H1 (cell line): Measurements from ENCODE around the gene GPS1. TPM values are rescaled to one million over a fixed set of nuclear protein-coding genes. Genes with fewer than 3 reads are reported as not detected.

Source experiments
- CTCF ChIA-PET: fragments of 300-600 bp; sonication (Branson Sonifier 250); formaldehyde crosslinking; loops from one replicate; lab custom pipeline; 2021; ENCODE audit not compliant: partially characterized antibody; lab: Charles Lee
- POLR2A ChIA-PET: fragments of 300-600 bp; sonication (Branson Sonifier 250); formaldehyde crosslinking; loops from one replicate; lab custom pipeline; 2021; ENCODE audit warnings: inconsistent platforms; ENCODE audit not compliant: partially characterized antibody; lab: Charles Lee
- DNase-seq, 2 experiments: peaks; one replicate each; pipeline versions ENCODE4 v3.0.0 to v3.0.0-alpha.2; 2010 to 2022; ENCODE audit warnings: low spot score in 2 of 2, low read depth in 1 of 2, mixed read lengths in 1 of 2
- FAIRE-seq: peaks from 2 replicates; lab custom pipeline; 2011; peaks lifted over from hg19 to GRCh38; lab: Jason Lieb, UNC
- H2AFZ ChIP-seq: 2 replicates; pipeline ENCODE4 v1.8.1; 2012; ENCODE audit warnings: low read length, inconsistent platforms
- H2AK5ac ChIP-seq: 2 replicates; pipeline ENCODE4 v1.6.1; 2013; ENCODE audit warnings: low read depth, low read length
- H2BK120ac ChIP-seq: replicated peaks from 2 replicates; pipeline ENCODE3; 2013; ENCODE audit warnings: low read depth, low read length, inconsistent platforms
- H2BK12ac ChIP-seq: 2 replicates; pipeline ENCODE4 v1.6.1; 2013; ENCODE audit warnings: low read depth, low read length
- H2BK15ac ChIP-seq: 2 replicates; pipeline ENCODE4 v1.6.1; 2013; ENCODE audit warnings: low read length
- H2BK20ac ChIP-seq: 2 replicates; pipeline ENCODE4 v1.6.1; 2013; ENCODE audit warnings: low read length
- H2BK5ac ChIP-seq: 2 replicates; pipeline ENCODE4 v1.6.1; 2013; ENCODE audit warnings: low read depth, low read length
- H3K14ac ChIP-seq: 2 replicates; pipeline ENCODE4 v1.6.1; 2013; ENCODE audit warnings: inconsistent platforms; ENCODE audit not compliant: insufficient read length
- H3K18ac ChIP-seq: 2 replicates; pipeline ENCODE4 v1.6.1; 2013; ENCODE audit warnings: low read length; ENCODE audit errors: extremely low read depth
- H3K23ac ChIP-seq: 2 replicates; pipeline ENCODE4 v1.6.1; 2013; ENCODE audit warnings: inconsistent platforms; ENCODE audit not compliant: insufficient read length
- H3K23me2 ChIP-seq: 2 replicates; pipeline ENCODE4 v1.6.1; 2013; ENCODE audit warnings: low read depth, low read length
- H3K27ac ChIP-seq: 2 replicates; pipeline ENCODE4 v1.6.1; 2011; ENCODE audit warnings: low read depth, low read length, inconsistent platforms
- H3K27me3 ChIP-seq, 4 experiments: replicated peaks in 1 of 4; 1 replicate in 1 of 4; 2 replicates in 3 of 4; pipeline versions ENCODE4 v1.6.1 to v1.8.1; 2011 to 2013; ENCODE audit warnings: low read length in 3 of 4, mild to moderate bottlenecking in 3 of 4, inconsistent platforms in 2 of 4, mixed read lengths in 2 of 4, moderate library complexity in 1 of 4; ENCODE audit not compliant: control insufficient read depth in 3 of 4, insufficient read depth in 3 of 4; ENCODE audit errors: extremely low read depth in 1 of 4
- H3K36me3 ChIP-seq, 4 experiments: 2 replicates each; pipeline versions ENCODE4 v1.6.1 to v1.8.1; 2011 to 2013; ENCODE audit warnings: mild to moderate bottlenecking in 4 of 4, low read length in 3 of 4, moderate library complexity in 2 of 4, control low read depth in 1 of 4, inconsistent platforms in 1 of 4; ENCODE audit not compliant: insufficient read depth in 4 of 4, control insufficient read depth in 2 of 4
- H3K4ac ChIP-seq: replicated peaks from 2 replicates; pipeline ENCODE3; 2013; ENCODE audit warnings: low read length, low read depth, mixed read lengths, inconsistent platforms; ENCODE audit not compliant: insufficient read length
- H3K4me1 ChIP-seq, 4 experiments: replicated peaks in 1 of 4; 1 replicate in 1 of 4; 2 replicates in 3 of 4; pipeline versions ENCODE4 v1.6.1 to v1.8.1; 2011 to 2013; ENCODE audit warnings: low read length in 3 of 4, inconsistent platforms in 2 of 4, mixed read lengths in 1 of 4; ENCODE audit not compliant: insufficient read depth in 4 of 4, control insufficient read depth in 3 of 4
- H3K4me2 ChIP-seq, 2 experiments: 2 replicates each; pipeline versions ENCODE4 v1.6.1 to v1.8.1; 2011 to 2013; ENCODE audit warnings: low read depth in 2 of 2, low read length in 2 of 2, control low read depth in 1 of 2, inconsistent platforms in 1 of 2, mild to moderate bottlenecking in 1 of 2; ENCODE audit not compliant: insufficient read depth in 1 of 2
- H3K4me3 ChIP-seq, 4 experiments: fragments of 200-600, 300-600 bp in 1 of 4; sonication (generic), shearing (Covaris generic), sonication (Bioruptor Twin) in 1 of 4; 2 replicates each; pipeline versions ENCODE4 v1.5.1 to v1.8.1; 2011 to 2016; ENCODE audit warnings: low read length in 4 of 4, low read depth in 3 of 4, control low read depth in 2 of 4, inconsistent platforms in 2 of 4, mild to moderate bottlenecking in 2 of 4, mixed read lengths in 1 of 4, moderate library complexity in 1 of 4; ENCODE audit not compliant: insufficient read depth in 2 of 4; ENCODE audit errors: extremely low read depth in 1 of 4
- H3K56ac ChIP-seq: replicated peaks from 2 replicates; pipeline ENCODE3; 2013; ENCODE audit warnings: low read depth, mild to moderate bottlenecking, mixed read lengths, low read length, inconsistent platforms; ENCODE audit not compliant: insufficient read length
- H3K79me1 ChIP-seq: 2 replicates; pipeline ENCODE4 v1.6.1; 2013; ENCODE audit warnings: low read depth, low read length, control low read depth
- H3K79me2 ChIP-seq, 2 experiments: 2 replicates each; pipeline versions ENCODE4 v1.6.1 to v1.8.1; 2012 to 2013; ENCODE audit warnings: low read length in 2 of 2, mild to moderate bottlenecking in 2 of 2, inconsistent platforms in 1 of 2; ENCODE audit not compliant: insufficient read depth in 2 of 2, control insufficient read depth in 1 of 2
- H3K9ac ChIP-seq, 4 experiments: replicated peaks in 1 of 4; 1 replicate in 1 of 4; 2 replicates in 3 of 4; pipeline versions ENCODE4 v1.6.1 to v1.8.1; 2011 to 2013; ENCODE audit warnings: low read depth in 3 of 4, low read length in 3 of 4, control low read depth in 2 of 4, mild to moderate bottlenecking in 2 of 4, moderate library complexity in 2 of 4, inconsistent platforms in 1 of 4; ENCODE audit errors: extremely low read depth in 1 of 4
- H3K9me3 ChIP-seq, 2 experiments: 2 replicates each; pipeline versions ENCODE4 v1.6.1 to v1.8.1; 2012 to 2013; ENCODE audit warnings: mild to moderate bottlenecking in 2 of 2, moderate library complexity in 2 of 2, control low read depth in 1 of 2, inconsistent platforms in 1 of 2, low read depth in 1 of 2, low read length in 1 of 2, mixed read lengths in 1 of 2; ENCODE audit not compliant: insufficient read depth in 2 of 2
- H4K20me1 ChIP-seq, 2 experiments: replicated peaks in 1 of 2; 2 replicates each; pipeline versions ENCODE3 to v1.8.1; 2011 to 2013; ENCODE audit warnings: inconsistent platforms in 2 of 2, low read length in 2 of 2, mild to moderate bottlenecking in 1 of 2; ENCODE audit not compliant: insufficient read depth in 2 of 2, control insufficient read depth in 1 of 2
- H4K5ac ChIP-seq: 2 replicates; pipeline ENCODE4 v1.6.1; 2013; ENCODE audit warnings: low read length, low read depth, mixed read lengths, inconsistent platforms; ENCODE audit not compliant: insufficient read length
- H4K8ac ChIP-seq: 2 replicates; pipeline ENCODE4 v1.8.0; 2013; ENCODE audit warnings: mild to moderate bottlenecking, moderate library complexity, low read length, inconsistent platforms; ENCODE audit not compliant: insufficient read depth; ENCODE audit errors: extremely low read depth
- H4K91ac ChIP-seq: replicated peaks from 2 replicates; pipeline ENCODE3; 2013; ENCODE audit warnings: low read length, mixed read lengths, inconsistent platforms; ENCODE audit not compliant: insufficient read length
- GTF2F1 ChIP-seq: IDR thresholded peaks from 2 replicates; pipeline ENCODE4 v1.6.1; 2012; ENCODE audit warnings: low read depth, low read length, improper control_type of control experiment, borderline replicate concordance
- HDAC6 ChIP-seq: IDR thresholded peaks from one replicate; pipeline ENCODE4 v1.7.1; 2012; ENCODE audit warnings: low read depth, mild to moderate bottlenecking, inconsistent platforms, low read length, moderate library complexity
- JUN ChIP-seq: IDR thresholded peaks from 2 replicates; pipeline ENCODE4 v1.6.1; 2011; ENCODE audit warnings: low read depth, mild to moderate bottlenecking, improper control_type of control experiment, low read length
- POLR2A ChIP-seq, 2 experiments: IDR thresholded peaks; 1 replicate in 1 of 2; 2 replicates in 1 of 2; pipeline ENCODE4 v1.6.1; 2011; ENCODE audit warnings: low read depth in 2 of 2, low read length in 2 of 2, mild to moderate bottlenecking in 2 of 2; ENCODE audit errors: control extremely low read depth in 1 of 2
- SIN3A ChIP-seq, 2 experiments: IDR thresholded peaks in 1 of 2; conservative IDR thresholded peaks in 1 of 2; 2 replicates each; pipeline ENCODE4 v1.6.1; 2011 to 2012; ENCODE audit warnings: low read length in 2 of 2, improper control_type of control experiment in 1 of 2, low read depth in 1 of 2, mild to moderate bottlenecking in 1 of 2
- WGBS, 2 experiments: shearing (Covaris generic) in 1 of 2; methylation state at CpG; one replicate each; pipeline versions ENCODE4 v1.1.6 to v1.1.7; 2013 to 2015; ENCODE audit warnings: low lambda C conversion rate in 2 of 2, mixed read lengths in 2 of 2, inconsistent platforms in 1 of 2, low coverage in 1 of 2, missing lambda C conversion rate in 1 of 2; ENCODE audit not compliant: insufficient replicate concordance in 2 of 2, insufficient coverage in 1 of 2, insufficient read length in 1 of 2; ENCODE audit errors: extremely low coverage in 1 of 2, missing lambda C conversion rate in 1 of 2; 5-methylcytosine and 5-hydroxymethylcytosine counted together
- polyA plus RNA-seq, 7 experiments: library from polyadenylated mRNA; depleted of rRNA in 3 of 7; stranded (reverse) in 5 of 7; unstranded in 2 of 7; fragments of >200 nt in 5 of 7; fragments of 200-250 nt in 2 of 7; gene quantifications; 1 replicate in 5 of 7; 2 replicates in 1 of 7; 4 replicates in 1 of 7; pipeline versions ENCODE4 v1.2.1 to v1.2.3, GENCODE V29; 2011 to 2013; ENCODE audit warnings: missing spikeins in 2 of 7, mixed read lengths in 2 of 7
- total RNA-seq: library from RNA; stranded (reverse); fragmentation: NEBNext Ultra II Directional; extraction: Animal tissue kit (Norgen Biotek cat#: 25700); gene quantifications from 2 replicates; pipeline ENCODE4 v1.2.1, GENCODE V29; 2021

GPS1 gene
- total and polyA plus RNA-seq, 2 of the 8 experiments (the other 6 are each of a cell fraction or from before 2014, with no cell fraction given) = 153 to 277 TPM

DNA sequence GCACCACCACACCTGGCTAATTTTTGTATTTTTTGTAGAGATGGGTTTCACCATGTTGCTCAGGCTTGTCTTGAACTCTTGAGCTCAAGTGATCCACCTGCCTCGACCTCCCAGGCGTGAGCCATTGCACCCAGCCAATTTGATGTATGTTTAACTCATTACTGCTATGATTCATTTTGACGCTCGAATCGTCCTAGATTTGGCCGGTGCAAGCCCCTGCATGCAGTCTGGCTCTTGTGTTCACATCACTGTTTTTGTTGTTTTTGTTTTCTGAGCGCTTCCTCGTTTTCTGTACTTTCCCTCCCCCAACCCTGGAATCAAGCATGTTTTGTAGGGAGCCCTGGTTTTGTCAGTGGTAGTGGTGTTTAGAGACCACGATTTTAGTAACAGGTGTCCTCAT is 21.7 kb downstream of the GPS1 start:
- CTCF ChIA-PET = interaction anchor here (0.7 to 1.0 kb wide), 3 partner anchors 10 to 40 kb away, joined by 3 to 4 read pairs (median 3); no protein-coding TSS in a partner anchor
- no peak overlapping the region for H2AK5ac ChIP-seq
- POLR2A ChIA-PET = interaction anchor here (6.5 to 16.2 kb wide), 3 partner anchors 7 to 18 kb away, joined by 48 to 161 read pairs (median 105); partner anchors contain the start of genes DUS1L, GPS1 and RFNG
- no peaks in the 10 kb centered on the region for H3K4me1 ChIP-seq
- H3K23ac ChIP-seq = no peak overlapping the region
- TF ChIP-seq POLR2A (IDR thresholded peaks at IDR 0.05; ENCODE audit: control extremely low read depth in 1 of 2, low read depth in 2 of 2, low read length in 2 of 2) (no peak), JUN (no peak), HDAC6 (no peak), GTF2F1 (no peak), SIN3A (conservative IDR thresholded peaks at IDR 0.05 in 1 of 2, IDR thresholded peaks at IDR 0.05 in 1 of 2; ENCODE audit: low read depth in 1 of 2, low read length in 2 of 2) (no peak)
- no peaks in the 10 kb centered on the region for H3K79me2 ChIP-seq
- H2AFZ ChIP-seq = no peak overlapping the region
- no peak overlapping the region for H4K91ac ChIP-seq
- no peak overlapping the region for H3K14ac ChIP-seq
- peaks cover 2 to 3% of the 10 kb centered on the region in 2 experiments for H4K20me1 ChIP-seq
- no peak overlapping the region for H2BK20ac ChIP-seq
- no peak overlapping the region for H3K56ac ChIP-seq
- no peak overlapping the region for H4K5ac ChIP-seq
- peaks cover 0 to 9% (median 1%) of the 10 kb centered on the region in 4 experiments; a peak in 2 of 8 replicates for H3K36me3 ChIP-seq
- H3K4me3 ChIP-seq = no peak overlapping the region
- 85% methylated on average over 9 of the region's 9 CpGs; no CpG with 5 or more reads in 1 of the 2 experiments for WGBS, 2 experiments
- H3K27me3 ChIP-seq = no peaks in the 10 kb centered on the region; a peak in 1 of 7 replicates
- no peak overlapping the region for H2BK120ac ChIP-seq
- H2BK15ac ChIP-seq = no peak overlapping the region
- no peak overlapping the region for H3K9ac ChIP-seq
- H3K4me2 ChIP-seq = no peak overlapping the region
- FAIRE-seq = no peak
- no peak overlapping the region for H3K18ac ChIP-seq
- H4K8ac ChIP-seq = no peak overlapping the region
- H3K79me1 ChIP-seq = no peaks in the 10 kb centered on the region
- no peak overlapping the region for H2BK12ac ChIP-seq
- no peaks in the 10 kb centered on the region for H3K23me2 ChIP-seq
- H3K4ac ChIP-seq = no peak overlapping the region
- H2BK5ac ChIP-seq = no peak overlapping the region
- no peaks in the 10 kb centered on the region for H3K9me3 ChIP-seq
- H3K27ac ChIP-seq = no peak overlapping the region
- DNase-seq = no peak
